Trophoblast cell (in vitro differentiated cells and primary cell): ENCODE results near the gene LMAN2.

Experiments used
- DNase-seq, 2 donors: peaks; one replicate each; pipeline ENCODE4 v3.0.0-alpha.2; 2016
- H2AFZ ChIP-seq: 2 replicates; pipeline ENCODE4 v1.6.1; 2013; ENCODE audit warnings: low read length, moderate library complexity, mild to moderate bottlenecking; ENCODE audit not compliant: insufficient read depth, poor library complexity
- H2AK5ac ChIP-seq: 2 replicates; pipeline ENCODE4 v1.6.1; 2013; ENCODE audit warnings: mild to moderate bottlenecking, low read length
- H2BK120ac ChIP-seq: 2 replicates; pipeline ENCODE4 v1.6.1; 2013; ENCODE audit warnings: low read length, mild to moderate bottlenecking, moderate library complexity; ENCODE audit not compliant: insufficient read depth, poor library complexity
- H2BK12ac ChIP-seq: 2 replicates; pipeline ENCODE4 v1.6.1; 2013; ENCODE audit warnings: mild to moderate bottlenecking, low read length, moderate library complexity
- H2BK5ac ChIP-seq: 2 replicates; pipeline ENCODE4 v1.6.1; 2013; ENCODE audit warnings: low read length, low read depth, moderate library complexity, mild to moderate bottlenecking; ENCODE audit not compliant: poor library complexity
- H3K14ac ChIP-seq: 2 replicates; pipeline ENCODE4 v1.6.1; 2013; ENCODE audit warnings: mild to moderate bottlenecking, low read length
- H3K18ac ChIP-seq: 2 replicates; pipeline ENCODE4 v1.6.1; 2013; ENCODE audit warnings: mild to moderate bottlenecking, low read length
- H3K23ac ChIP-seq: 2 replicates; pipeline ENCODE4 v1.6.1; 2013; ENCODE audit warnings: low read length
- H3K27ac ChIP-seq: 2 replicates; pipeline ENCODE4 v1.5.1; 2013; ENCODE audit warnings: low read depth, mild to moderate bottlenecking, inconsistent platforms, low read length, moderate library complexity
- H3K27me3 ChIP-seq: 2 replicates; pipeline ENCODE4 v1.6.1; 2013; ENCODE audit warnings: inconsistent platforms, mild to moderate bottlenecking, low read length, moderate library complexity; ENCODE audit not compliant: insufficient read depth
- H3K36me3 ChIP-seq, 2 experiments: 1 replicate in 1 of 2; 2 replicates in 1 of 2; pipeline ENCODE4 v1.6.1; 2013; ENCODE audit warnings: low read length in 2 of 2, mild to moderate bottlenecking in 2 of 2, moderate library complexity in 1 of 2; ENCODE audit not compliant: insufficient read depth in 2 of 2, control insufficient read depth in 1 of 2
- H3K4ac ChIP-seq: 2 replicates; pipeline ENCODE4 v1.6.1; 2013; ENCODE audit warnings: low read depth, mild to moderate bottlenecking, low read length, moderate library complexity
- H3K4me1 ChIP-seq, 2 experiments: 1 replicate in 1 of 2; 2 replicates in 1 of 2; pipeline ENCODE4 v1.6.1; 2013; ENCODE audit warnings: low read length in 2 of 2, mild to moderate bottlenecking in 2 of 2, moderate library complexity in 1 of 2; ENCODE audit not compliant: insufficient read depth in 2 of 2, control insufficient read depth in 1 of 2
- H3K4me2 ChIP-seq: 2 replicates; pipeline ENCODE4 v1.6.1; 2013; ENCODE audit warnings: inconsistent platforms, mild to moderate bottlenecking, low read length, moderate library complexity
- H3K4me3 ChIP-seq: 2 replicates; pipeline ENCODE4 v1.5.1; 2013; ENCODE audit warnings: mild to moderate bottlenecking, low read depth, low read length, inconsistent platforms
- H3K79me1 ChIP-seq: one replicate; pipeline ENCODE4 v1.6.1; 2013; ENCODE audit warnings: low read length
- H3K79me2 ChIP-seq: 2 replicates; pipeline ENCODE4 v1.6.1; 2013; ENCODE audit warnings: low read length, mild to moderate bottlenecking; ENCODE audit not compliant: control insufficient read depth, insufficient read depth, poor library complexity
- H3K9ac ChIP-seq: 2 replicates; pipeline ENCODE4 v1.6.1; 2013; ENCODE audit warnings: mild to moderate bottlenecking, low read length
- H3K9me3 ChIP-seq: 2 replicates; pipeline ENCODE4 v1.6.1; 2013; ENCODE audit warnings: low read depth, mild to moderate bottlenecking, control low read depth, inconsistent platforms, low read length; ENCODE audit not compliant: insufficient read depth
- H4K12ac ChIP-seq: 2 replicates; pipeline ENCODE4 v1.6.1; 2013; ENCODE audit warnings: low read depth, mild to moderate bottlenecking, low read length, moderate library complexity
- H4K8ac ChIP-seq: 2 replicates; pipeline ENCODE4 v1.6.1; 2013; ENCODE audit warnings: low read depth, mild to moderate bottlenecking, low read length, moderate library complexity
- H4K91ac ChIP-seq: one replicate; pipeline ENCODE4 v1.6.1; 2013; ENCODE audit warnings: low read depth, mild to moderate bottlenecking, low read length, moderate library complexity
- WGBS: extraction: QIAGEN DNeasy Blood & Tissue Kit; methylation state at CpG from one replicate; pipeline ENCODE4 v1.1.7; 2013; ENCODE audit warnings: missing lambda C conversion rate; ENCODE audit not compliant: insufficient read length, insufficient coverage; ENCODE audit errors: extremely low coverage; 5-methylcytosine and 5-hydroxymethylcytosine counted together

LMAN2 gene

DNA sequence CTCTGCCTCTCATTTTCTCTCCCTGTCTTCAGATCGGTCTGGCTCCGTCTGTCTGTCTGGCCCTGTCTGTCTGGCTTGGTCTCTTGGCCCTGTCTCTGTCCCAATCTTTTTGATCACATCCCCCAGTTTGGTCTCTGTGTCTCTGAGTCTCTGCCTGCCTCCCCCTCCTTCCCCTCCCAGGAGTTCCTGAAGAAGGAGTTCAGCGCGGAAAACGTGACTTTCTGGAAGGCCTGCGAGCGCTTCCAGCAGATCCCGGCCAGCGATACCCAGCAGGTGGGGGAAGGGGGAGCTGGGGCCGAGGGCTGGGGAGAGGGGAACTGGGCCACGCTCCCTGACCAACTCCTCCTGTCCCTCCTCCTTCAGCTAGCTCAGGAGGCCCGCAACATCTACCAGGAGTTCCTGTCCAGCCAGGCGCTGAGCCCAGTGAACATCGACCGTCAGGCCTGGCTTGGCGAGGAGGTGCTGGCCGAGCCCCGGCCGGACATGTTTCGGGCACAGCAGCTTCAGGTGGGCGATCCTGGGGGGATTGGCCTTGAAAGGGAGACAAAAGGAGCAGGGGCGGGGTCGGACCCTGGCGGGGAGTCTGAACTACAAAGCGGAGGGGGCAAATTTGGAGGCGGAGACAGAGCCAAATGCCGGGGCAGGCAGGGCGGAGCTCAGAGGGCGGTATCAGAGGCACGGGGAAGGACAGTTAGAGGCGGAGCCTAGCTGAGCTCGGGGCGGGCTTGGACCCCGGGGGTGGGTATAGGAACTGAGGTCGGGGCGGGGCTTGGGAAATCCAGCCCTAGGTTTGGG lies 15.3 kb upstream of the LMAN2 start:
- H2BK120ac ChIP-seq = peak overlapping the region; percentile 40
- peaks cover 17 to 21% of the 10 kb centered on the region in 2 experiments for H3K4me1 ChIP-seq
- no peaks in the 10 kb centered on the region for H3K27me3 ChIP-seq
- H3K4me3 ChIP-seq = peak overlapping the region; percentile 65
- peak; percentile 71 to 82 for DNase-seq
- H4K8ac ChIP-seq = peak overlapping the region; percentile 95
- no peaks in the 10 kb centered on the region for H3K9me3 ChIP-seq
- H2BK5ac ChIP-seq = peak overlapping the region; percentile 80
- H3K4ac ChIP-seq = peak overlapping the region; percentile 49
- peak overlapping the region; percentile 74 for H3K4me2 ChIP-seq
- H3K36me3 ChIP-seq = no peaks in the 10 kb centered on the region
- peaks cover 10% of the 10 kb centered on the region for H3K79me2 ChIP-seq
- peak overlapping the region; percentile 85 for H3K18ac ChIP-seq
- peak overlapping the region; percentile 78 for H4K91ac ChIP-seq
- peak overlapping the region; percentile 9 for H3K9ac ChIP-seq
- no CpG with 5 or more reads among the region's 36 CpGs for WGBS
- peak overlapping the region; percentile 76 for H4K12ac ChIP-seq
- peak overlapping the region; percentile 35 for H3K27ac ChIP-seq
- peaks cover 18% of the 10 kb centered on the region for H3K79me1 ChIP-seq
- H2BK12ac ChIP-seq = peak overlapping the region; percentile 29
- no peak overlapping the region for H2AK5ac ChIP-seq
- H3K23ac ChIP-seq = no peak overlapping the region
- H3K14ac ChIP-seq = peak overlapping the region; percentile 78
- H2AFZ ChIP-seq = peak overlapping the region; percentile 65

GRCh38 chr5:177365845-177366527 lies 14.5 kb upstream of the LMAN2 start:
- Histone ChIP-seq H4K91ac (peak overlapping the region; percentile 78), H2BK5ac (no peak overlapping the region), H3K4ac (no peak overlapping the region), H4K8ac (peak overlapping the region; percentile 95), H2BK12ac (peak overlapping the region; percentile 10), H4K12ac (peak overlapping the region; percentile 76), H3K23ac (no peak overlapping the region), H3K27me3 (no peaks in the 10 kb centered on the region), H3K79me1 (peaks cover 13% of the 10 kb centered on the region), H3K14ac (peak overlapping the region; percentile 5), H3K27ac (peak overlapping the region; percentile 35), H3K4me3 (no peak overlapping the region), H3K4me1 (peaks cover 11 to 15% of the 10 kb centered on the region in 2 experiments), H3K4me2 (peak overlapping the region; percentile 74), H3K36me3 (no peaks in the 10 kb centered on the region), H3K79me2 (peaks cover 6% of the 10 kb centered on the region), H2BK120ac (peak overlapping the region; percentile 6), H3K9ac (no peak overlapping the region), H3K18ac (no peak overlapping the region), H2AFZ (no peak overlapping the region), H2AK5ac (peak overlapping the region; percentile 73), H3K9me3 (no peaks in the 10 kb centered on the region)
- no CpG with 5 or more reads among the region's 14 CpGs for WGBS
- DNase-seq = no peak

DNA sequence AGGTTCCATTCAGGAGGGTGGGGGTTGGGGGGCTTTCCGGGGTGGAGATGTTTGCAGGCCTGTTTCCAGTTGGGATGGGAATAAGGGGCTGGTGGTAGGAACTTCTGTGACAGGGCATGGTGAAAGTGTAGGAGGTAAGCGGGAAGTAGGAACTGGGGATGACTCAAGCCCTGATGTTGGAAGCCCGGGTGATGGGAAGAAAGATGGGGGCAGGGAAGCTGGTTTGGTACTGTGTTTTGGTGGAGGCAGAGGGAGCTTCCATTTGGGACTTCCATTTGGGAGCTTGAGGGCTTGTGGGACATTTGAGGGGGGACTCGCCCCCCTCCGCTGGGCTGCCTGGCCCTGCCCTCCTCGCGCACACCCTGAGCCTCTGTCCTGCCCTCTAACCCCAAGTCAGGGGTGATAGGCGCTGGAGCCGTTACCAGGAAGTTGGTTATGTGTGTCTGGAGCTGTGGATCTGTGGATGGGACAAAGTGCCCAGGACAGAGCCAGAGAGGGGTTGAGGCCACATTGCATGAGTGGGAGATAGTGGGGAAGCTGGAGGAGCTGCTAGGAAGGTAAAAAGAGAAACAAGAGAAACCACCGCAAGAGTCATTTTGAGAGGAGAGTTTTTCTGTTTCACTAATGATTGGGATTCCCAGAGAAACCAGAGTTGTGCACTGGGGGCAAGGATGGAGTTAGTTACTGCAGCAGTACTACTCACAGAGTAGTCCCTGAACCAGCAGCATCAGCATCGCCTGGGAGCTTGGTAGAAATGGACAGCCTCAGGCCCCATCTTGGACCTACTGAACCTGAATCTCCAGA lies 12.9 kb upstream of the LMAN2 start:
- no peaks in the 10 kb centered on the region for H3K36me3 ChIP-seq
- no peak overlapping the region for H4K91ac ChIP-seq
- H3K23ac ChIP-seq = no peak overlapping the region
- peak in 1 of 2 donors; percentile 24 for DNase-seq
- no peak overlapping the region for H3K18ac ChIP-seq
- H3K79me2 ChIP-seq = peaks cover 6% of the 10 kb centered on the region
- H3K27me3 ChIP-seq = no peaks in the 10 kb centered on the region
- no peak overlapping the region for H4K12ac ChIP-seq
- no peak overlapping the region for H2BK120ac ChIP-seq
- H3K4me1 ChIP-seq = peaks cover 11 to 15% of the 10 kb centered on the region in 2 experiments
- H3K4ac ChIP-seq = no peak overlapping the region
- no CpG with 5 or more reads among the region's 11 CpGs for WGBS
- no peak overlapping the region for H3K9ac ChIP-seq
- no peak overlapping the region for H2BK5ac ChIP-seq
- H3K14ac ChIP-seq = no peak overlapping the region
- H2BK12ac ChIP-seq = no peak overlapping the region
- no peak overlapping the region for H2AK5ac ChIP-seq
- H3K4me2 ChIP-seq = no peak overlapping the region
- no peaks in the 10 kb centered on the region for H3K9me3 ChIP-seq
- H3K27ac ChIP-seq = no peak overlapping the region
- no peak overlapping the region for H2AFZ ChIP-seq
- H4K8ac ChIP-seq = no peak overlapping the region
- peaks cover 13% of the 10 kb centered on the region for H3K79me1 ChIP-seq
- H3K4me3 ChIP-seq = no peak overlapping the region

DNA sequence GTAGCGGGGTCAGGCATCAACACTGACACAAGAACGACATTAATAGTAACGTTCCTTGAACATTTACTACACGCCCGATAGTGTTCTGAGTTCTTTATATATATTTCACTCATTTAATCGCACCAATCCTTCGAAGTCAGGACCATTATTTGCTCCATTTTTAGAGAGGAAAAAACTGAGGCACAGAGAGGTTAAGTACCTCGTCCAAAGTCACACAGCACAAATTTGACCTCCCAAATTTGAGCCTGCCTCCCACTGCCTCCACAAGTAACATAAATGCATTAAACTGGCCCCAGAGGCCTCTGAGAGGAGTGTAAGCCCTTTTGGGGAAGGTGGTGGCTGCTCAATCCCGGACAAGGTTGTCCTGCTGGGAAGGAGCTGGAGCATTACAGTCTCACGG lies 12.1 kb upstream of the LMAN2 start:
- Histone ChIP-seq H2BK12ac (no peak overlapping the region), H2AFZ (no peak overlapping the region), H3K9me3 (no peaks in the 10 kb centered on the region), H2BK5ac (no peak overlapping the region), H3K23ac (no peak overlapping the region), H3K4me1 (peaks cover 11 to 15% of the 10 kb centered on the region in 2 experiments), H4K91ac (no peak overlapping the region), H3K27me3 (no peaks in the 10 kb centered on the region), H4K8ac (no peak overlapping the region), H3K4me2 (peak overlapping the region; percentile 97), H2BK120ac (no peak overlapping the region), H3K4me3 (no peak overlapping the region), H3K79me1 (peaks cover 13% of the 10 kb centered on the region), H3K27ac (no peak overlapping the region), H3K14ac (no peak overlapping the region), H3K4ac (no peak overlapping the region), H3K79me2 (peaks cover 6% of the 10 kb centered on the region), H3K36me3 (no peaks in the 10 kb centered on the region), H2AK5ac (no peak overlapping the region), H3K18ac (no peak overlapping the region), H3K9ac (no peak overlapping the region), H4K12ac (no peak overlapping the region)
- WGBS = no CpG with 5 or more reads among the region's 10 CpGs
- DNase-seq = no peak
